GM23338 (cell line): Measurements from ENCODE around the gene PAPOLB. TPM values are rescaled to one million over a fixed set of nuclear protein-coding genes. Genes with fewer than 3 reads are reported as not detected.
A peak's percentile ranks its signal among the peaks of the same experiment; 100 is the strongest.

ENCODE experiments used
- ATAC-seq: fragments of 200-7000 bp; cut with Tn5 transposase; 3 replicates; pipeline ENCODE4 v1.9.1; 2020
- DNase-seq: peaks from one replicate; pipeline ENCODE4 v3.0.0-alpha.2; 2015; ENCODE audit warnings: low spot score
- H2AFZ ChIP-seq: fragments of 200-600 bp; sonication (generic); 2 replicates; pipeline ENCODE4 v1.8.0; 2016; ENCODE audit warnings: antibody characterized with exemption, mild to moderate bottlenecking, moderate library complexity
- H3F3A ChIP-seq: fragments of 200-600 bp; sonication (generic); replicated peaks from 2 replicates; pipeline ENCODE4 v1.8.0; 2017; ENCODE audit warnings: antibody characterized with exemption, mixed run types, low read depth
- H3K27ac ChIP-seq: fragments of 200-600 bp; sonication (generic); 2 replicates; pipeline ENCODE4 v1.6.1; 2016; ENCODE audit warnings: low read depth
- H3K27me3 ChIP-seq: fragments of 200-600 bp; sonication (generic); 2 replicates; pipeline ENCODE4 v1.8.0; 2016; ENCODE audit warnings: mild to moderate bottlenecking, mixed run types, moderate library complexity; ENCODE audit not compliant: insufficient read depth
- H3K36me3 ChIP-seq: fragments of 200-600 bp; sonication (generic); 2 replicates; pipeline ENCODE4 v1.8.0; 2016; ENCODE audit warnings: mild to moderate bottlenecking; ENCODE audit not compliant: insufficient read depth
- H3K4me1 ChIP-seq: fragments of 200-600 bp; sonication (generic); 2 replicates; pipeline ENCODE4 v1.8.0; 2016; ENCODE audit warnings: mild to moderate bottlenecking, moderate library complexity; ENCODE audit not compliant: insufficient read depth
- H3K4me2 ChIP-seq: fragments of 200-600 bp; sonication (generic); 2 replicates; pipeline ENCODE4 v1.7.1; 2017; ENCODE audit warnings: mixed run types
- H3K4me3 ChIP-seq: fragments of 200-600 bp; sonication (generic); 2 replicates; pipeline ENCODE4 v1.6.1; 2016; ENCODE audit warnings: mixed run types
- H3K79me2 ChIP-seq: fragments of 200-600 bp; sonication (generic); replicated peaks from 2 replicates; pipeline ENCODE4 v1.8.0; 2017; ENCODE audit warnings: mild to moderate bottlenecking; ENCODE audit not compliant: insufficient read depth
- H3K9me2 ChIP-seq: fragments of 200-600 bp; sonication (generic); 2 replicates; pipeline ENCODE4 v1.8.0; 2017; ENCODE audit not compliant: insufficient read depth
- H4K20me1 ChIP-seq: fragments of 200-600 bp; sonication (generic); replicated peaks from 2 replicates; pipeline ENCODE4 v1.8.0; 2017; ENCODE audit warnings: mild to moderate bottlenecking; ENCODE audit not compliant: insufficient read depth
- H3K27ac Mint-ChIP-seq: 2 replicates; pipeline ENCODE4 v1.8.0; 2020; ENCODE audit warnings: inconsistent platforms, mild to moderate bottlenecking, moderate library complexity, mixed read lengths
- H3K27me3 Mint-ChIP-seq: 3 replicates; pipeline ENCODE4 v1.8.0; 2022; ENCODE audit warnings: low read depth, mild to moderate bottlenecking, moderate library complexity, mixed read lengths, inconsistent platforms; ENCODE audit not compliant: insufficient read depth, poor library complexity
- H3K36me3 Mint-ChIP-seq: 3 replicates; pipeline ENCODE4 v1.8.0; 2021; ENCODE audit warnings: low read depth, mild to moderate bottlenecking, inconsistent platforms, moderate library complexity, mixed read lengths
- H3K4me1 Mint-ChIP-seq: 3 replicates; pipeline ENCODE4 v1.8.0; 2020; ENCODE audit warnings: mild to moderate bottlenecking, inconsistent platforms, mixed read lengths
- H3K4me3 Mint-ChIP-seq: 3 replicates; pipeline ENCODE4 v1.8.0; 2021; ENCODE audit warnings: moderate library complexity, mild to moderate bottlenecking, inconsistent platforms, mixed read lengths
- H3K9me3 Mint-ChIP-seq: 3 replicates; pipeline ENCODE4 v1.8.0; 2020; ENCODE audit warnings: moderate library complexity, mild to moderate bottlenecking, inconsistent platforms, mixed read lengths
- NANOG ChIP-seq: IDR thresholded peaks from 2 replicates; pipeline ENCODE4 v1.6.1; 2016; ENCODE audit warnings: antibody characterized with exemption, borderline replicate concordance
- POLR2AphosphoS5 ChIP-seq: IDR thresholded peaks from 2 replicates; pipeline ENCODE4 v1.6.1; 2016; ENCODE audit warnings: antibody characterized with exemption, low read depth
- REST ChIP-seq: IDR thresholded peaks from one replicate; pipeline ENCODE4 v1.6.1; 2018; ENCODE audit warnings: antibody characterized with exemption; ENCODE audit not compliant: unreplicated experiment
- ZNF462 ChIP-seq: fragments of 250-450 bp; sonication (Bioruptor Pico); IDR thresholded peaks from 2 replicates; pipeline ENCODE4 v1.5.0; 2020; ENCODE audit warnings: mild to moderate bottlenecking, moderate library complexity
- long read RNA-seq: library from polyadenylated mRNA; unstranded; transcript quantifications from one replicate; pipeline ENCODE4 v2.0.0, GENCODE V29; 2020; ENCODE audit not compliant: unreplicated experiment
- polyA plus RNA-seq: library from polyadenylated mRNA; unstranded; fragments of >200 nt; fragmentation: Nextera tagmentation; extraction: Ambion mirVana; gene quantifications from 2 replicates; pipeline ENCODE4 v1.2.1, GENCODE V29; 2016
- total RNA-seq: library from RNA; depleted of rRNA; stranded (reverse); fragments of >200 nt; shearing (Covaris generic); gene quantifications from 2 replicates; pipeline ENCODE4 v1.2.3, GENCODE V29; 2014; rRNA removed

Gene PAPOLB
- total RNA-seq (0.27 and 0.42 TPM in 2 replicates), polyA plus RNA-seq (0.07 and 0.08 TPM in 2 replicates)
- long read RNA-seq: 0 reads

GRCh38 chr7:4861673-4862072 lies at the start of gene PAPOLB:
PAPOLB (minus strand) TSS chr7:4862030; CDS start chr7:4861810, 220 bp downstream.
- ATAC-seq: peak; percentile 72
- peak; percentile 64 for DNase-seq
- peak within 1 kb of the TSS; percentile 45; the same call in 2 of the 3 replicates for H3K4me3 Mint-ChIP-seq

GRCh38 chr7:4911111-4911828 lies 49.4 kb upstream of the PAPOLB start:
- peaks cover 15% of the 10 kb centered on the region for H3K9me3 Mint-ChIP-seq
- H3K4me1 Mint-ChIP-seq: no peaks in the 10 kb centered on the region
- H3K36me3 ChIP-seq: no peaks in the 10 kb centered on the region
- TF ChIP-seq NANOG: no peak
- TF ChIP-seq ZNF462 (CRISPR knock-in tag): no peak

More at GRCh38 chr7:4861673-4862072, at the start of gene PAPOLB:
- Histone ChIP-seq H3K36me3 (no peaks in the 10 kb centered on the region), H3K9me2 (no peaks in the 10 kb centered on the region), H3F3A (no peaks in the 10 kb centered on the region), H3K27me3 (peaks cover 9% of the 10 kb centered on the region; the same call in 1 of the 2 replicates), H3K27ac (no peak within 1 kb of the TSS), H2AFZ (peak within 1 kb of the TSS; percentile 59), H4K20me1 (no peaks in the 10 kb centered on the region; the same call in 1 of the 2 replicates), H3K4me1 (no peaks in the 10 kb centered on the region), H3K79me2 (no peaks in the 10 kb centered on the region), H3K4me3 (peak within 1 kb of the TSS; percentile 52), H3K4me2 (peak within 1 kb of the TSS; percentile 73)
- Mint-ChIP-seq H3K27ac (no peak within 1 kb of the TSS), H3K9me3 (peaks cover 16% of the 10 kb centered on the region; the same call in 2 of the 3 replicates), H3K4me1 (no peaks in the 10 kb centered on the region), H3K27me3 (peaks cover 5% of the 10 kb centered on the region), H3K36me3 (0 out of 3 replicates have a peak, but pooled peaks cover 4% of the 10 kb centered on the region)
- TF ChIP-seq POLR2AphosphoS5 (peak; percentile 37; the same call in 1 of the 2 replicates), REST (no peak)

More at GRCh38 chr7:4911111-4911828, 49.4 kb upstream of the PAPOLB start:
- Histone ChIP-seq H3K27me3 (no peaks in the 10 kb centered on the region), H3K4me3 (no peak overlapping the region), H3K79me2 (no peaks in the 10 kb centered on the region), H3K4me1 (no peaks in the 10 kb centered on the region), H3K9me2 (no peaks in the 10 kb centered on the region), H3K4me2 (no peak overlapping the region), H3K27ac (no peak overlapping the region), H4K20me1 (no peaks in the 10 kb centered on the region), H2AFZ (no peak overlapping the region), H3F3A (no peaks in the 10 kb centered on the region)
- ATAC-seq: no peak
- Mint-ChIP-seq H3K36me3 (no peaks in the 10 kb centered on the region), H3K4me3 (no peak overlapping the region), H3K27ac (no peak overlapping the region), H3K27me3 (peaks cover 4% of the 10 kb centered on the region)
- DNase-seq: no peak
